T-helper 2 cell treated with Interferon-gamma antibody and Interleukin-4, amounts not matched to agents 100 ng/mL and 5 ng/mL, for 36 hours (primary cell): Measurements from ENCODE around the gene RTP1. TPM values are rescaled to one million over a fixed set of nuclear protein-coding genes. Genes with fewer than 3 reads are reported as not detected.
"Not testable (repeated sequence)": the region's sequence is repeated elsewhere in the genome, so short reads cannot be mapped to it uniquely, and the experiment has no call there.

Source experiments
- intact Hi-C: fragments of 100-400 bp; cut with micrococcal nuclease; formaldehyde crosslinking; loops from one replicate; pipeline ENCODE4 v1.15.1; 2023
- total RNA-seq: library from RNA; stranded (reverse); gene quantifications from 2 replicates; pipeline ENCODE4 v1.2.3, GENCODE V29; 2022

The RTP1 gene
- total RNA-seq, 1 donor from 2014 or later = not detected

- intact Hi-C loops = no loop called here
These were observed 40.5 kb downstream of the RTP1 start for GRCh38 chr3:187237741-187238140.

DNA sequence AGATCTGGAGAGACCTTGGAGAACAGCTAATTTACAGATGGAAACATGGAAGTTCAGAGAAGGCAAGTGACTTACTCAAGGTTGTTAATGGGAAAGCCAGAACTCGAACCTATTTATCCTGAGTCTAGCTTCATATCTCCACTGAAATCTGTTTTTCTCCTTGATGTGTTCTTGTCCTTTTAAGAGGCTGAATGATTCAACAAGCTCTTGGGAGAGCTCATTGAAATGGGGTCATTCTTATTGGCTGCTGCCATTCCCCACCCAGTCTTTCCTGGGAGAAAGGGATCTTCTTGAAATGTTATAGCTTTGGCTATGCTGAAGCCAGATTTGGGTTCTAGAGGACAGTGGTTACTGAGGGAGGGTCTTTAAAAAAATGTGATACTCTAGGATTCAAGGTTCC is 41.0 kb downstream of the RTP1 start:
- intact Hi-C loops = no loop called here

- intact Hi-C loops = not testable (repeated sequence)
These were observed 41.5 kb downstream of the RTP1 start for GRCh38 chr3:187238835-187239234.

GRCh38 chr3:187242435-187242834 is 45.1 kb downstream of the RTP1 start:
- intact Hi-C loops = no loop called here

DNA sequence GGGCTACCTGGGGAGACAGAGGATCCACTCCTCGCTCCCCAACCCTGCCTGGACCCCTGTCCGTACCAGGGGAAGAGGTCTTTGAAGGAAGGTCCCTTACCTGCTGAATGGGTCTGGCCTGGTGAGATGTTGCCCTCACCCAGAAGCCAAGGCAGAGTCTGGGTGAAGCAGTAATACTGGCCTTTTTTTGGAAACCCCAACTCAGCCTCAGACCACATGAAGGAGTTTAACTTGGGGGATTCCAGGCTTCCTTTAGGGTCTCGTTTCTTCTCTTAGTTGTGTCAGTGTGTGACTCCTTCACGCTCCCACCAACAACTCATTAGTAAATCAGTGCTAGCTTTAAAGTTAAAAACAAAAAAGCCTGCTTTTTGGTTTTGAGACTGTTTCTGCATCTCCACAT is 45.6 kb downstream of the RTP1 start:
- intact Hi-C loops = no loop called here

GRCh38 chr3:187243933-187244524 is 46.7 kb downstream of the RTP1 start:
- intact Hi-C loops = no loop called here

DNA sequence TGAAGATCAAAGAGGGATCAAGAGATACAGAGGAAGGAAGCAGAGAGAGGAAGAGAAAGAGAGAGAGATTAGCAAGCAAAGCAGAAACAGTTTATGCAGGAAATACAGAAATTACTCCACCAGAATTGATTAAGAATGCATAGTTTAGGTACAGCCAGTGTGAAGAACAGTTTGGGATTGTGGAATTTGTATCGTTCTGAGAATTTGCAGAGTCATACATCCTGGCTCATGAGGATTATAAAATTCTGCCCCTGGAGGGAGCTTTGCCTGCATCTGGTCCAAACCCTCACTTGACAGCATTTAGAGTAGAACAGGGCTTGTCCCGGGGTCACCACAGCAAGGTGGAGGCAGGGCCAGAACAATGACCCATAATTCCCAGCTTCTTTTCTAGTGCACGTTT is 50.1 kb downstream of the RTP1 start:
- intact Hi-C loops = no loop called here

Other genes with a start within 250 kb of the RTP1 start
- gene RPL39L, start 58.0 kb upstream of the RTP1 start, total RNA-seq = 19.7 and 21.4 TPM in 2 replicates
- gene MASP1, start 94.3 kb downstream of the RTP1 start, total RNA-seq = not detected in 2 replicates
- gene RTP4, start 170.9 kb downstream of the RTP1 start, total RNA-seq = 12.9 and 13.0 TPM in 2 replicates